HCT116 (cell line): ENCODE results near the gene IGFL4. TPM values are rescaled to one million over a fixed set of nuclear protein-coding genes. Genes with fewer than 3 reads are reported as not detected.

Experiments used
- ATAC-seq: fragments of 200-7000 bp; cut with Tn5 transposase; 2 replicates; pipeline ENCODE4 v1.9.1; 2020; ENCODE audit warnings: mild to moderate bottlenecking, moderate library complexity
- BruUV-seq: library from RNA; stranded (reverse); fragments of 400-500 nt; replicated peaks from 2 replicates; lab custom pipeline; 2021; lab: Mats Ljungman, UMichigan
- CTCF ChIA-PET: fragments of 300-600 bp; sonication (Branson Sonifier 250); formaldehyde crosslinking; loops from one replicate; lab custom pipeline; 2021; ENCODE audit warnings: antibody characterized with exemption; lab: Charles Lee
- POLR2A ChIA-PET: fragments of 300-600, 350-600 bp; sonication (Branson Sonifier 250); formaldehyde crosslinking; loops from one replicate; lab custom pipeline; 2021; ENCODE audit warnings: antibody characterized with exemption; lab: Charles Lee
- RAD21 ChIA-PET, 2 experiments: fragments of 300-600 bp; sonication (Branson Sonifier 250); formaldehyde crosslinking; loops; one replicate each; lab custom pipeline; 2023; ENCODE audit warnings: low total read pairs in 2 of 2; ENCODE audit not compliant: uncharacterized antibody in 2 of 2, unreplicated experiment in 2 of 2, low non-redundant PET in 1 of 2; lab: Charles Lee
- DNase-seq: peaks from one replicate; pipeline ENCODE4 v3.0.0-alpha.2; 2010; ENCODE audit warnings: low read depth, low spot score
- H2AFZ ChIP-seq: fragments of 200-600 bp; shearing (Covaris generic), sonication (generic); 2 replicates; pipeline ENCODE4 v1.6.1; 2017; ENCODE audit warnings: low read depth, mixed run types, mixed read lengths, antibody characterized with exemption, low read length; ENCODE audit not compliant: poor library complexity, severe bottlenecking
- H3K27ac ChIP-seq: 2 replicates; pipeline ENCODE4 v1.5.1; 2012; ENCODE audit warnings: low read depth, low read length
- H3K27me3 ChIP-seq: fragments of 200-600 bp; sonication (generic); 2 replicates; pipeline ENCODE4 v1.6.1; 2016; ENCODE audit warnings: mixed run types, low read length, mixed read lengths; ENCODE audit not compliant: insufficient read depth
- H3K36me3 ChIP-seq, 2 experiments: fragments of 200-500 bp in 1 of 2; fragments of 200-600 bp in 1 of 2; sonication (Bioruptor generic) in 1 of 2; sonication (generic) in 1 of 2; 2 replicates each; pipeline versions ENCODE4 v1.5.1 to v1.6.1; 2014 to 2016; ENCODE audit warnings: low read length in 2 of 2, inconsistent platforms in 1 of 2, mixed read lengths in 1 of 2, mixed run types in 1 of 2; ENCODE audit not compliant: insufficient read depth in 2 of 2, control insufficient read depth in 1 of 2
- H3K4me1 ChIP-seq, 2 experiments: fragments of 200-600 bp in 1 of 2; sonication (generic) in 1 of 2; 2 replicates each; pipeline versions ENCODE4 v1.5.1 to v1.6.1; 2012 to 2017; ENCODE audit warnings: low read length in 2 of 2, inconsistent platforms in 1 of 2, mild to moderate bottlenecking in 1 of 2, mixed read lengths in 1 of 2, mixed run types in 1 of 2, moderate library complexity in 1 of 2; ENCODE audit not compliant: insufficient read depth in 2 of 2, control insufficient read depth in 1 of 2
- H3K4me2 ChIP-seq: fragments of 200-600 bp; sonication (generic); 2 replicates; pipeline ENCODE4 v1.6.1; 2017; ENCODE audit warnings: mixed run types, low read length, mixed read lengths
- H3K4me3 ChIP-seq, 2 experiments: fragments of 200-600 bp in 1 of 2; sonication (generic) in 1 of 2; replicated peaks in 1 of 2; 2 replicates each; pipeline ENCODE4 v1.5.1; 2011 to 2016; ENCODE audit warnings: low read length in 2 of 2, control low read depth in 1 of 2, low read depth in 1 of 2, mild to moderate bottlenecking in 1 of 2, mixed read lengths in 1 of 2, mixed run types in 1 of 2
- H3K79me2 ChIP-seq: fragments of 200-600 bp; sonication (generic); 2 replicates; pipeline ENCODE4 v1.6.1; 2017; ENCODE audit warnings: mild to moderate bottlenecking, mixed run types, low read length, moderate library complexity, mixed read lengths; ENCODE audit not compliant: insufficient read depth
- H3K9ac ChIP-seq: fragments of 200-600 bp; sonication (generic); 2 replicates; pipeline ENCODE4 v1.6.1; 2016; ENCODE audit warnings: low read length, mixed read lengths
- H3K9me2 ChIP-seq: fragments of 200-600 bp; sonication (generic), shearing (Covaris generic); 2 replicates; pipeline ENCODE4 v1.6.1; 2017; ENCODE audit warnings: mixed run types, mild to moderate bottlenecking, moderate library complexity; ENCODE audit not compliant: insufficient read depth
- H3K9me3 ChIP-seq, 2 experiments: fragments of 200-500 bp in 1 of 2; fragments of 200-600 bp in 1 of 2; sonication (Bioruptor generic) in 1 of 2; sonication (generic) in 1 of 2; 2 replicates each; pipeline ENCODE4 v1.6.1; 2014 to 2017; ENCODE audit warnings: low read length in 2 of 2, mixed read lengths in 2 of 2, inconsistent platforms in 1 of 2, low read depth in 1 of 2, mild to moderate bottlenecking in 1 of 2, mixed run types in 1 of 2, moderate library complexity in 1 of 2; ENCODE audit not compliant: control insufficient read depth in 1 of 2, insufficient read depth in 1 of 2
- H4K20me1 ChIP-seq: fragments of 200-600 bp; sonication (generic), shearing (Covaris generic); 2 replicates; pipeline ENCODE4 v1.6.1; 2017; ENCODE audit warnings: mixed run types, mild to moderate bottlenecking, moderate library complexity; ENCODE audit not compliant: insufficient read depth
- EGR1 ChIP-seq: IDR thresholded peaks from 2 replicates; pipeline ENCODE4 v1.6.1; 2012; ENCODE audit warnings: low read depth
- RAD21 ChIP-seq: IDR thresholded peaks from 2 replicates; pipeline ENCODE4 v1.6.1; 2012; ENCODE audit warnings: low read depth, mild to moderate bottlenecking
- TCF7L2 ChIP-seq: IDR thresholded peaks from 2 replicates; pipeline ENCODE4 v1.7.0; 2011; ENCODE audit warnings: borderline replicate concordance, inconsistent platforms; ENCODE audit not compliant: insufficient read depth, insufficient read length; ENCODE audit errors: extremely low read depth
- intact Hi-C: fragments of 100-400 bp; cut with micrococcal nuclease; formaldehyde crosslinking; loops from 2 replicates; pipeline ENCODE4 v1.10.0; 2022
- total RNA-seq: library from RNA; stranded (reverse); gene quantifications from one replicate; pipeline ENCODE4 v1.2.1, GENCODE V29; 2021; ENCODE audit not compliant: unreplicated experiment
- TF ChIP-seq, protein P1 (sequence below): IDR thresholded peaks from 2 replicates; pipeline ENCODE4 v1.6.1; 2012; ENCODE audit warnings: low read depth
- TF ChIP-seq, protein P2 (sequence below), 3 experiments: fragments of 200-600 bp in 1 of 3; sonication (generic) in 1 of 3; IDR thresholded peaks in 2 of 3; conservative IDR thresholded peaks in 1 of 3; 2 replicates each; pipeline ENCODE4 v1.5.1; 2012 to 2017; ENCODE audit warnings: low read depth in 2 of 3, low read length in 2 of 3, antibody characterized with exemption in 1 of 3, borderline replicate concordance in 1 of 3, control low read depth in 1 of 3, mild to moderate bottlenecking in 1 of 3, mixed read lengths in 1 of 3, mixed run types in 1 of 3, moderate library complexity in 1 of 3; ENCODE audit not compliant: insufficient read depth in 1 of 3

Gene IGFL4
- total RNA-seq, 1 experiment from 2014 or later: not detected

DNA sequence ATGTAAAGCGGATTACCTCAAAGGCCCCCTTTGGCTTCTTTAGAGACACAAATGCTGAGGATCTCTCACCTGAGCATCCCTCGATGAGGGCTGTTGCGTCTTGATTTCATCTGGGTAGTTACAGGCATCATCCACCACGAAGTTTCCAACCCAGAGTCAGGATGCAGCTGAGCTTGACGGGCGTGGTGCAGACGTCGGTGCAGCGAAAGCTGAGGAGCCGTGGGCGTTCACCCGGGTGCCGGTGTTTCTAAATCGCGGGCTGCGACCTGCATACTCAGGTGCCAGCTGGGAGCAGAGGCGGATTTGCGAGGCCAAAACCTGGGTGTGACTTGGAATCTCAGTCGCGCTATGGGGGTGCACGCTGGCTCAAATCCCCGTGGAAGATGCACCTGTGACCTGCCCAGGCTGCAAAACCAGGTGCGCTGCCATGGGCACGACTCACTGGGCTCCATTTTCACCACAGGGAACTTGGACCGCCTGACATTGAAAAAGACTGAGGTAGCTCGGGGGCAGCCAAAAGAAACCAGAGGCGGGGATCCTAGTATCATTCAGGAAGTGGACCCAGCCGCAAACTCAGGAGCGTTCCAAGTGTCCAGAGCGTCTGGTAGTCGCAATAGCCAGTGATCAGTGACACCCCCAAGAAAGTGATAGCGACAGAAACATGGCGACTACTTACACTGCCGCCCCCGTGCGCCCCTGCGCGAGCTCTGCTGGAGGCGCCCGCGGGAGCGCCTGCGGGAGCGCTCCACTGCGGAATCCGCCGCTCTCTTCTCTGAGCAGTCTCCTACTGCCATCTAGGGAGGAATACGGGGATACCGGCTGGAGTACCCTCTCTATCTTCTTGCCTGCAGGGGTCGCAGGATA is 36.4 kb upstream of the IGFL4 start (continued):
- TF ChIP-seq TCF7L2: no peak
- TF ChIP-seq RAD21: peak; percentile 99
- TF ChIP-seq, protein P1, sequence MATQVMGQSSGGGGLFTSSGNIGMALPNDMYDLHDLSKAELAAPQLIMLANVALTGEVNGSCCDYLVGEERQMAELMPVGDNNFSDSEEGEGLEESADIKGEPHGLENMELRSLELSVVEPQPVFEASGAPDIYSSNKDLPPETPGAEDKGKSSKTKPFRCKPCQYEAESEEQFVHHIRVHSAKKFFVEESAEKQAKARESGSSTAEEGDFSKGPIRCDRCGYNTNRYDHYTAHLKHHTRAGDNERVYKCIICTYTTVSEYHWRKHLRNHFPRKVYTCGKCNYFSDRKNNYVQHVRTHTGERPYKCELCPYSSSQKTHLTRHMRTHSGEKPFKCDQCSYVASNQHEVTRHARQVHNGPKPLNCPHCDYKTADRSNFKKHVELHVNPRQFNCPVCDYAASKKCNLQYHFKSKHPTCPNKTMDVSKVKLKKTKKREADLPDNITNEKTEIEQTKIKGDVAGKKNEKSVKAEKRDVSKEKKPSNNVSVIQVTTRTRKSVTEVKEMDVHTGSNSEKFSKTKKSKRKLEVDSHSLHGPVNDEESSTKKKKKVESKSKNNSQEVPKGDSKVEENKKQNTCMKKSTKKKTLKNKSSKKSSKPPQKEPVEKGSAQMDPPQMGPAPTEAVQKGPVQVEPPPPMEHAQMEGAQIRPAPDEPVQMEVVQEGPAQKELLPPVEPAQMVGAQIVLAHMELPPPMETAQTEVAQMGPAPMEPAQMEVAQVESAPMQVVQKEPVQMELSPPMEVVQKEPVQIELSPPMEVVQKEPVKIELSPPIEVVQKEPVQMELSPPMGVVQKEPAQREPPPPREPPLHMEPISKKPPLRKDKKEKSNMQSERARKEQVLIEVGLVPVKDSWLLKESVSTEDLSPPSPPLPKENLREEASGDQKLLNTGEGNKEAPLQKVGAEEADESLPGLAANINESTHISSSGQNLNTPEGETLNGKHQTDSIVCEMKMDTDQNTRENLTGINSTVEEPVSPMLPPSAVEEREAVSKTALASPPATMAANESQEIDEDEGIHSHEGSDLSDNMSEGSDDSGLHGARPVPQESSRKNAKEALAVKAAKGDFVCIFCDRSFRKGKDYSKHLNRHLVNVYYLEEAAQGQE: no peak

DNA sequence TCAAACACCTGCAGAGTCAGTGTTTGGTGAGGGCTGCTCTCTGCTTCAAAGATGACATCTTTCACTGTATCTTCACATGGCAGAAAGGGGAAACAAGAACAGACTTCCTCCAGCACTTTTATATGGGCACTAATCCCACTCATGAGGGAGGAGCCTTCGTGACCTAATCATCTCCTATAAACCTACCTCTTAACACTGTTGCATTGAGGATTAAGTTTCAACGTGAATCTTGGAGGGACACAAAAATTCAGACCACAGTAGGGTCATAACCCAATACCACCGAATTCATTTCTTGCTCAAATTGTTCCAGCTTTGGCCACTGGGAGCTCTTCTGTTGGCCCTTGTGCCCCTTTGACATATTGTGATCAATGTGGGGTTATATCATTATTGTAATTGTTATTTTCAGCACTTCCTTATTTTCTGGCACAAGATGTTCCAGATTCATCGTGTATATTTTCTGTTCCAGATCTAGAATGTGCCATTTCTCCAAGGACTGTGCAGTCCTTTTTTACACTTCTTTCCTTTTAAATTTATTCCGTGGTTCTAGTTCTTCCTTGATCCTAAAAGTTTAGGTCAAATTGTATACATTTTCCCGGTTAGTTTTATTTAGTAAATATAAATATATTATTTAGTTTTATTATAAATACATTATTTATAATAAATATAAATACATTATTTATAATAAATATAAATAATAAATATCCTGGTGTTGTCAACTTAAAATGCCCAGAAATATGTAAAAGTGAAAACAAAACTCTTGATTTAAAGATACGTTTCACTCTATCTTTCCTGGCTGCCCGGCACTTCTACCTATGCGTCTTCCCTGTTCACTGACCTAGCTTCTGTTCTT is 35.5 kb upstream of the IGFL4 start:
- no peak for DNase-seq
- TF ChIP-seq, protein P2, sequence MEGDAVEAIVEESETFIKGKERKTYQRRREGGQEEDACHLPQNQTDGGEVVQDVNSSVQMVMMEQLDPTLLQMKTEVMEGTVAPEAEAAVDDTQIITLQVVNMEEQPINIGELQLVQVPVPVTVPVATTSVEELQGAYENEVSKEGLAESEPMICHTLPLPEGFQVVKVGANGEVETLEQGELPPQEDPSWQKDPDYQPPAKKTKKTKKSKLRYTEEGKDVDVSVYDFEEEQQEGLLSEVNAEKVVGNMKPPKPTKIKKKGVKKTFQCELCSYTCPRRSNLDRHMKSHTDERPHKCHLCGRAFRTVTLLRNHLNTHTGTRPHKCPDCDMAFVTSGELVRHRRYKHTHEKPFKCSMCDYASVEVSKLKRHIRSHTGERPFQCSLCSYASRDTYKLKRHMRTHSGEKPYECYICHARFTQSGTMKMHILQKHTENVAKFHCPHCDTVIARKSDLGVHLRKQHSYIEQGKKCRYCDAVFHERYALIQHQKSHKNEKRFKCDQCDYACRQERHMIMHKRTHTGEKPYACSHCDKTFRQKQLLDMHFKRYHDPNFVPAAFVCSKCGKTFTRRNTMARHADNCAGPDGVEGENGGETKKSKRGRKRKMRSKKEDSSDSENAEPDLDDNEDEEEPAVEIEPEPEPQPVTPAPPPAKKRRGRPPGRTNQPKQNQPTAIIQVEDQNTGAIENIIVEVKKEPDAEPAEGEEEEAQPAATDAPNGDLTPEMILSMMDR (IDR thresholded peaks at IDR 0.05 in 2 of 3, conservative IDR thresholded peaks at IDR 0.05 in 1 of 3; ENCODE audit: borderline replicate concordance in 1 of 3, insufficient read depth in 1 of 3, low read depth in 2 of 3, low read length in 2 of 3): peak in 2 of 3 experiments; percentile 25 to 29; a peak in 1 of 6 replicates
- TF ChIP-seq EGR1: no peak
- TF ChIP-seq, all 23 proteins: peak for 1
- H4K20me1 ChIP-seq: no peaks in the 10 kb centered on the region
- no peaks in the 10 kb centered on the region for H3K79me2 ChIP-seq
- H3K9me2 ChIP-seq: no peaks in the 10 kb centered on the region
- peak overlapping the region; percentile 83 for H3K4me2 ChIP-seq
- ATAC-seq: no peak
- ChIA-PET POLR2A (no interaction called here), CTCF (interaction anchor here (0.6 to 7.7 kb wide), 16 partner anchors 8 to 308 kb away, joined by 3 to 305 read pairs (median 8); partner anchors contain the start of genes NANOS2, PGLYRP1 and SIX5), RAD21 (interaction anchor here (1.1 to 1.5 kb wide), 2 partner anchors 49 to 189 kb away, joined by 6 read pairs; no protein-coding TSS in a partner anchor)
- no TSS peak for BruUV-seq
- peak overlapping the region; percentile 19 for H2AFZ ChIP-seq
- no peak overlapping the region for H3K27ac ChIP-seq
- H3K4me3 ChIP-seq: no peak overlapping the region
- no peak overlapping the region for H3K9ac ChIP-seq
- H3K36me3 ChIP-seq: no peaks in the 10 kb centered on the region
- H3K27me3 ChIP-seq: peaks cover 74% of the 10 kb centered on the region
- intact Hi-C loops: no loop called here
- peaks cover 8 to 17% of the 10 kb centered on the region in 2 experiments; a peak in 2 of 4 replicates for H3K4me1 ChIP-seq
- no peaks in the 10 kb centered on the region for H3K9me3 ChIP-seq
